A549 (cell line): ENCODE measurements around the gene ST8SIA3. TPM values are rescaled to one million over a fixed set of nuclear protein-coding genes. Genes with fewer than 3 reads are reported as not detected.

ENCODE experiments used
- ATAC-seq, 2 experiments: fragments of 200-7000 bp in 1 of 2; fragments of >200 bp in 1 of 2; cut with Nextera tagmentation in 1 of 2; cut with Tn5 transposase in 1 of 2; 3 replicates each; pipeline versions ENCODE4 v1.8.0 to v1.9.1; 2018 to 2020; ENCODE audit warnings: mild to moderate bottlenecking in 1 of 2, moderate library complexity in 1 of 2
- CTCF ChIA-PET: fragments of 300-600 bp; sonication (Branson Sonifier 250); formaldehyde crosslinking; extraction: SDS; loops from one replicate; lab custom pipeline; 2021; ENCODE audit warnings: antibody characterized with exemption, inconsistent platforms; lab: Yijun Ruan, JAX
- POLR2A ChIA-PET: fragments of 350-600 bp; formaldehyde crosslinking; extraction: SDS; loops from one replicate; lab custom pipeline; 2021; ENCODE audit warnings: antibody characterized with exemption, inconsistent platforms; lab: Yijun Ruan, JAX
- DNase-seq, 2 experiments: peaks; one replicate each; pipeline versions ENCODE4 v3.0.0 to v3.0.0-alpha.2; 2011 to 2016; ENCODE audit warnings: low read depth in 1 of 2, low spot score in 1 of 2
- FAIRE-seq: peaks from 2 replicates; lab custom pipeline; 2011; peaks lifted over from hg19 to GRCh38; lab: Jason Lieb, UNC
- H3K27ac ChIP-seq, 2 experiments: fragments of >200 bp; sonication (Bioruptor Twin); formaldehyde crosslinking; 3 replicates each; pipeline ENCODE4 v1.5.1; 2016 to 2017
- H3K4me1 ChIP-seq: fragments of >200 bp; sonication (Bioruptor Twin); formaldehyde crosslinking; 3 replicates; pipeline ENCODE4 v1.6.1; 2016
- H3K4me2 ChIP-seq: fragments of >200 bp; sonication (Bioruptor Twin); formaldehyde crosslinking; 3 replicates; pipeline ENCODE4 v1.6.1; 2016
- H3K4me3 ChIP-seq: fragments of >200 bp; sonication (Bioruptor Twin); formaldehyde crosslinking; 3 replicates; pipeline ENCODE4 v1.5.1; 2016
- H3K9me3 ChIP-seq: fragments of >200 bp; sonication (Bioruptor Twin); formaldehyde crosslinking; 3 replicates; pipeline ENCODE4 v1.6.1; 2016
- CBX2 ChIP-seq: fragments of 200-600 bp; sonication (generic); IDR thresholded peaks from 2 replicates; pipeline ENCODE4 v1.6.1; 2016; ENCODE audit warnings: low read depth, mild to moderate bottlenecking, borderline replicate concordance
- CEBPB ChIP-seq, 2 experiments: fragments of >200 bp in 1 of 2; sonication (Bioruptor Twin) in 1 of 2; formaldehyde crosslinking in 1 of 2; IDR thresholded peaks; 2 replicates each; pipeline ENCODE4 v1.6.1; 2012 to 2016
- CTCF ChIP-seq: fragments of >200 bp; sonication (Bioruptor Twin); formaldehyde crosslinking; IDR thresholded peaks from 3 replicates; pipeline ENCODE4 v1.5.1; 2016
- EP300 ChIP-seq, 2 experiments: fragments of >200 bp; sonication (Bioruptor Twin); formaldehyde crosslinking; IDR thresholded peaks; 2 replicates in 1 of 2; 3 replicates in 1 of 2; pipeline ENCODE4 v1.6.1; 2016 to 2017
- FOSB ChIP-seq: fragments of 250-450 bp; sonication (Bioruptor Pico); IDR thresholded peaks from 2 replicates; pipeline ENCODE4 v1.5.0; 2020; ENCODE audit warnings: mild to moderate bottlenecking, moderate library complexity
- FOXS1 ChIP-seq: fragments of 250-450 bp; sonication (Bioruptor Pico); IDR thresholded peaks from 2 replicates; pipeline ENCODE4 v1.5.0; 2020; ENCODE audit warnings: mild to moderate bottlenecking, moderate library complexity
- HDAC2 ChIP-seq: fragments of 200-600 bp; sonication (generic); IDR thresholded peaks from 2 replicates; pipeline ENCODE4 v1.6.1; 2016
- HOXA7 ChIP-seq: fragments of 250-450 bp; sonication (Bioruptor Pico); IDR thresholded peaks from 2 replicates; pipeline ENCODE4 v1.5.0; 2020; ENCODE audit warnings: mild to moderate bottlenecking, moderate library complexity
- HOXB13 ChIP-seq: fragments of 250-450 bp; sonication (Bioruptor Pico); IDR thresholded peaks from 2 replicates; pipeline ENCODE4 v1.5.0; 2020; ENCODE audit warnings: low read depth, mild to moderate bottlenecking, moderate library complexity
- KDM1A ChIP-seq: fragments of 200-600 bp; sonication (generic); IDR thresholded peaks from 2 replicates; pipeline ENCODE4 v1.6.1; 2016; ENCODE audit warnings: low read depth, mild to moderate bottlenecking
- KDM5A ChIP-seq: fragments of 200-600 bp; sonication (generic); IDR thresholded peaks from 2 replicates; pipeline ENCODE4 v1.6.1; 2016; ENCODE audit warnings: antibody characterized with exemption, mild to moderate bottlenecking
- MAFK ChIP-seq: fragments of 450-650 bp; IDR thresholded peaks from 2 replicates; pipeline ENCODE4 v1.6.1; 2014; ENCODE audit not compliant: partially characterized antibody
- MAZ ChIP-seq: fragments of 150-350 bp; IDR thresholded peaks from 2 replicates; pipeline ENCODE4 v1.6.1; 2014; ENCODE audit warnings: antibody characterized with exemption, low read depth, low read length, borderline replicate concordance
- NPAS2 ChIP-seq: fragments of 250-450 bp; sonication (Bioruptor Pico); IDR thresholded peaks from 2 replicates; pipeline ENCODE4 v1.8.0; 2022; ENCODE audit warnings: mild to moderate bottlenecking, moderate library complexity, borderline replicate concordance
- POLR2A ChIP-seq: IDR thresholded peaks from 2 replicates; pipeline ENCODE4 v1.6.1; 2012; ENCODE audit warnings: mild to moderate bottlenecking, low read length
- RAD21 ChIP-seq, 2 experiments: fragments of >200 bp in 1 of 2; sonication (Bioruptor Twin) in 1 of 2; formaldehyde crosslinking in 1 of 2; IDR thresholded peaks in 1 of 2; conservative IDR thresholded peaks in 1 of 2; 2 replicates in 1 of 2; 3 replicates in 1 of 2; pipeline ENCODE4 v1.6.1; 2012 to 2018; ENCODE audit warnings: inconsistent platforms in 1 of 2
- RCOR1 ChIP-seq: fragments of 150-350 bp; IDR thresholded peaks from 2 replicates; pipeline ENCODE4 v1.6.1; 2014; ENCODE audit warnings: antibody characterized with exemption, low read length, low read depth
- REST ChIP-seq: fragments of 200-600 bp; sonication (generic); IDR thresholded peaks from 2 replicates; pipeline ENCODE4 v1.6.1; 2016; ENCODE audit warnings: antibody characterized with exemption, mild to moderate bottlenecking, moderate library complexity
- TP53 ChIP-seq: fragments of 250-450 bp; sonication (Bioruptor Pico); IDR thresholded peaks from 2 replicates; pipeline ENCODE4 v1.5.0; 2021; ENCODE audit warnings: mild to moderate bottlenecking, moderate library complexity
- ZC3H11A ChIP-seq: fragments of 450-650 bp; IDR thresholded peaks from 2 replicates; pipeline ENCODE4 v1.6.1; 2014; ENCODE audit warnings: antibody characterized with exemption, mild to moderate bottlenecking
- ZFP36 ChIP-seq: fragments of 450-650 bp; IDR thresholded peaks from 2 replicates; pipeline ENCODE4 v1.6.1; 2014; ENCODE audit warnings: borderline replicate concordance; ENCODE audit not compliant: partially characterized antibody
- ZNF302 ChIP-seq: fragments of 250-450 bp; sonication (Bioruptor Pico); IDR thresholded peaks from 2 replicates; pipeline ENCODE4 v1.9.0; 2021; ENCODE audit warnings: inconsistent platforms, mild to moderate bottlenecking, moderate library complexity
- WGBS: methylation state at CpG from one replicate; pipeline ENCODE4 v1.1.6; 2017; ENCODE audit errors: missing lambda C conversion rate; 5-methylcytosine and 5-hydroxymethylcytosine counted together
- polyA plus RNA-seq, 4 experiments: library from polyadenylated mRNA; depleted of rRNA in 3 of 4; stranded (reverse); fragments of >200 nt; fragmentation: RNase III in 1 of 4; extraction: RNeasy Plus Mini Kit Qiagen cat#74134 plus additional on column Dnase treatment in 1 of 4; gene quantifications; 2 replicates in 3 of 4; 3 replicates in 1 of 4; pipeline ENCODE4 v1.2.3, GENCODE V29; 2011 to 2017
- TF ChIP-seq, protein P1 (sequence below): fragments of 250-450 bp; sonication (Bioruptor Pico); IDR thresholded peaks from 2 replicates; pipeline ENCODE4 v1.5.0; 2021; ENCODE audit warnings: mild to moderate bottlenecking, moderate library complexity, borderline replicate concordance
- TF ChIP-seq, protein P2 (sequence below): fragments of >200 bp; sonication (Bioruptor Twin); formaldehyde crosslinking; IDR thresholded peaks from 2 replicates; pipeline ENCODE4 v1.6.1; 2016
- TF ChIP-seq, protein P3 (sequence below): IDR thresholded peaks from 2 replicates; pipeline ENCODE4 v1.6.1; 2012; ENCODE audit warnings: low read depth, borderline replicate concordance
- TF ChIP-seq, protein P4 (sequence below): fragments of 250-450 bp; sonication (Bioruptor Pico); IDR thresholded peaks from 2 replicates; pipeline ENCODE4 v1.5.0; 2020; ENCODE audit warnings: low read depth, mild to moderate bottlenecking, moderate library complexity
- TF ChIP-seq, protein P5 (sequence below): IDR thresholded peaks from 2 replicates; pipeline ENCODE4 v1.6.1; 2012

ST8SIA3 gene
- polyA plus RNA-seq, 2 of the 4 experiments (the other 2 are of a cell fraction) = not detected

GRCh38 chr18:57343833-57344232, 8.5 kb upstream of the ST8SIA3 start:
- no peak for FAIRE-seq
- no peak for TF ChIP-seq KDM5A
- TF ChIP-seq RCOR1 = no peak
- TF ChIP-seq, protein P1, sequence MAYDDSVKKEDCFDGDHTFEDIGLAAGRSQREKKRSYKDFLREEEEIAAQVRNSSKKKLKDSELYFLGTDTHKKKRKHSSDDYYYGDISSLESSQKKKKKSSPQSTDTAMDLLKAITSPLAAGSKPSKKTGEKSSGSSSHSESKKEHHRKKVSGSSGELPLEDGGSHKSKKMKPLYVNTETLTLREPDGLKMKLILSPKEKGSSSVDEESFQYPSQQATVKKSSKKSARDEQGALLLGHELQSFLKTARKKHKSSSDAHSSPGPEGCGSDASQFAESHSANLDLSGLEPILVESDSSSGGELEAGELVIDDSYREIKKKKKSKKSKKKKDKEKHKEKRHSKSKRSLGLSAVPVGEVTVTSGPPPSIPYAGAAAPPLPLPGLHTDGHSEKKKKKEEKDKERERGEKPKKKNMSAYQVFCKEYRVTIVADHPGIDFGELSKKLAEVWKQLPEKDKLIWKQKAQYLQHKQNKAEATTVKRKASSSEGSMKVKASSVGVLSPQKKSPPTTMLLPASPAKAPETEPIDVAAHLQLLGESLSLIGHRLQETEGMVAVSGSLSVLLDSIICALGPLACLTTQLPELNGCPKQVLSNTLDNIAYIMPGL (CRISPR knock-in tag) = no peak
- TF ChIP-seq FOXS1 = no peak
- TF ChIP-seq, protein P2, sequence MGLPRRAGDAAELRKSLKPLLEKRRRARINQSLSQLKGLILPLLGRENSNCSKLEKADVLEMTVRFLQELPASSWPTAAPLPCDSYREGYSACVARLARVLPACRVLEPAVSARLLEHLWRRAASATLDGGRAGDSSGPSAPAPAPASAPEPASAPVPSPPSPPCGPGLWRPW = no peak
- no peak for TF ChIP-seq HOXA7 (CRISPR knock-in tag)
- TF ChIP-seq HOXB13 (CRISPR knock-in tag) = no peak
- no peak for TF ChIP-seq RAD21 (conservative IDR thresholded peaks at IDR 0.05 in 1 of 2, IDR thresholded peaks at IDR 0.05 in 1 of 2)
- no peak for TF ChIP-seq FOSB (CRISPR knock-in tag)
- H3K27ac ChIP-seq = no peak overlapping the region
- CTCF ChIA-PET = no interaction called here
- POLR2A ChIA-PET = no interaction called here
- no peak overlapping the region for H3K4me3 ChIP-seq
- no peak overlapping the region for H3K4me2 ChIP-seq
- no peak for ATAC-seq
- no peak for DNase-seq
- 0% methylated on average over 1 of the region's 1 CpG for WGBS
- H3K4me1 ChIP-seq = no peaks in the 10 kb centered on the region
- H3K9me3 ChIP-seq = no peaks in the 10 kb centered on the region

GRCh38 chr18:57346876-57347275, 5.5 kb upstream of the ST8SIA3 start:
- H3K4me1 ChIP-seq = no peaks in the 10 kb centered on the region
- TF ChIP-seq EP300 (IDR thresholded peaks at IDR 0.05) = no peak
- TF ChIP-seq ZFP36 = no peak
- no peak for TF ChIP-seq CTCF
- TF ChIP-seq KDM5A = no peak
- TF ChIP-seq NPAS2 (CRISPR knock-in tag) = no peak
- TF ChIP-seq ZC3H11A = no peak
- no peak for TF ChIP-seq ZNF302
- TF ChIP-seq, protein P3, sequence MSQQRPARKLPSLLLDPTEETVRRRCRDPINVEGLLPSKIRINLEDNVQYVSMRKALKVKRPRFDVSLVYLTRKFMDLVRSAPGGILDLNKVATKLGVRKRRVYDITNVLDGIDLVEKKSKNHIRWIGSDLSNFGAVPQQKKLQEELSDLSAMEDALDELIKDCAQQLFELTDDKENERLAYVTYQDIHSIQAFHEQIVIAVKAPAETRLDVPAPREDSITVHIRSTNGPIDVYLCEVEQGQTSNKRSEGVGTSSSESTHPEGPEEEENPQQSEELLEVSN = no peak
- no peak for TF ChIP-seq HOXB13 (CRISPR knock-in tag)
- no peak for TF ChIP-seq CBX2
- TF ChIP-seq, protein P4, sequence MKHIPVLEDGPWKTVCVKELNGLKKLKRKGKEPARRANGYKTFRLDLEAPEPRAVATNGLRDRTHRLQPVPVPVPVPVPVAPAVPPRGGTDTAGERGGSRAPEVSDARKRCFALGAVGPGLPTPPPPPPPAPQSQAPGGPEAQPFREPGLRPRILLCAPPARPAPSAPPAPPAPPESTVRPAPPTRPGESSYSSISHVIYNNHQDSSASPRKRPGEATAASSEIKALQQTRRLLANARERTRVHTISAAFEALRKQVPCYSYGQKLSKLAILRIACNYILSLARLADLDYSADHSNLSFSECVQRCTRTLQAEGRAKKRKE (CRISPR knock-in tag) = no peak
- TF ChIP-seq REST = no peak
- TF ChIP-seq, protein P5, sequence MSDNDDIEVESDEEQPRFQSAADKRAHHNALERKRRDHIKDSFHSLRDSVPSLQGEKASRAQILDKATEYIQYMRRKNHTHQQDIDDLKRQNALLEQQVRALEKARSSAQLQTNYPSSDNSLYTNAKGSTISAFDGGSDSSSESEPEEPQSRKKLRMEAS = no peak
- no peak for TF ChIP-seq CEBPB (IDR thresholded peaks at IDR 0.05)
- TF ChIP-seq MAZ = no peak
- no peak for TF ChIP-seq POLR2A
- no peak for TF ChIP-seq MAFK
- no peak for TF ChIP-seq TP53 (CRISPR knock-in tag)
- TF ChIP-seq HDAC2 = no peak
- TF ChIP-seq KDM1A = no peak
- ATAC-seq (no peak), DNase-seq (no peak), FAIRE-seq (no peak)
- WGBS = 90% methylated on average over 2 of the region's 2 CpGs
- H3K9me3 ChIP-seq = no peaks in the 10 kb centered on the region
- H3K4me3 ChIP-seq = no peak overlapping the region
- H3K4me2 ChIP-seq = no peak overlapping the region
- no peak overlapping the region for H3K27ac ChIP-seq
- ChIA-PET CTCF (no interaction called here), POLR2A (no interaction called here)
